Lower lobe of right lung (tissue), 2 donors: Measurements from ENCODE around the gene OR52E6. TPM values are rescaled to one million over a fixed set of nuclear protein-coding genes. Genes with fewer than 3 reads are reported as not detected.
A peak's percentile ranks its signal among the peaks of the same experiment; 100 is the strongest.

Experiments used
- ATAC-seq, 2 donors: fragments of 200-7000 bp; cut with Tn5 transposase; one replicate each; pipeline ENCODE4 v1.9.1; 2020 to 2022; ENCODE audit warnings: mild to moderate bottlenecking in 2 of 2, moderate library complexity in 2 of 2
- DNase-seq: peaks from one replicate; pipeline ENCODE4 v3.0.0-alpha.2; 2020
- H3K27ac ChIP-seq: fragments of 200-600 bp; one replicate; pipeline ENCODE4 v1.8.0; 2022
- H3K27me3 ChIP-seq: fragments of 200-600 bp; one replicate; pipeline ENCODE4 v1.8.0; 2022; ENCODE audit warnings: low read depth
- H3K36me3 ChIP-seq: fragments of 200-600 bp; one replicate; pipeline ENCODE4 v1.8.0; 2022; ENCODE audit warnings: mild to moderate bottlenecking
- H3K4me1 ChIP-seq: fragments of 200-600 bp; one replicate; pipeline ENCODE4 v1.8.0; 2022
- H3K4me3 ChIP-seq: fragments of 200-600 bp; one replicate; pipeline ENCODE4 v1.8.0; 2022; ENCODE audit warnings: mild to moderate bottlenecking
- H3K9me3 ChIP-seq: fragments of 200-600 bp; one replicate; pipeline ENCODE4 v1.8.0; 2022
- intact Hi-C: fragments of 100-400 bp; cut with DNase I; formaldehyde crosslinking; loops from one replicate; pipeline ENCODE4 v1.11.0; 2022
- long read RNA-seq: library from polyadenylated mRNA; unstranded; transcript quantifications from one replicate; pipeline ENCODE4 v2.0.0, GENCODE V29; 2021
- total RNA-seq: library from RNA; stranded (reverse); fragmentation: NEBNext Ultra II Directional; extraction: Animal tissue kit (Norgen Biotek cat#: 25700); gene quantifications from one replicate; pipeline ENCODE4 v1.2.1, GENCODE V29; 2021
- TF ChIP-seq, protein P1 (sequence below): fragments of 200-600 bp; IDR thresholded peaks from one replicate; pipeline ENCODE4 v1.8.0; 2022; ENCODE audit warnings: antibody characterized with exemption, mild to moderate bottlenecking
- donor health status: DM: no; HTN: yes; CAD: no; lungs with severe emphysema.

OR52E6 gene
- total RNA-seq: not detected
- long read RNA-seq: 0 reads

DNA sequence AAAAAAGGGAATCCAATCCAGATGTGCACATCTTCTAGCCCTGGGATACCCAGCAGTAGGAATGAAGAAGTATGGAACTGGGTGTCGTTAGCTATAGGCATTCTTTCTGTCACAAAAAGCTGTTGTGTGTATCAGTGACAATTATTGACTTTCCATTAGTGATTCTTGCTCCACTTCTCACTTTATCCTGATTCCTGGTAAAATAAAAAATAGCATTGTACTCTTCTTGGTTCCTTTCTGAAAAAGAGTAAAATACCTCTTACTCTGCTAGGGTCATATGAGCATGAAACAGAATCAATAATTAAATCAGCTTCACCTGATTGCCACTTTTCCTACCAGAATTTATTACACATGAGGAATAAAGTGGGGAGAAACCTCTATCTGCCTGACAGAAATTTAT, at the start of gene OR52E6:
OR52E6 (minus strand) TSS at position 101 of the 400 bp plus-strand sequence; CDS start at position 101, 0 bp downstream.
- Histone ChIP-seq H3K4me3 (no peak within 1 kb of the TSS), H3K36me3 (no peaks in the 10 kb centered on the region), H3K4me1 (no peaks in the 10 kb centered on the region), H3K27me3 (no peaks in the 10 kb centered on the region), H3K27ac (no peak within 1 kb of the TSS), H3K9me3 (no peaks in the 10 kb centered on the region)
- ATAC-seq (no peak), DNase-seq (no peak)
- intact Hi-C loops: no loop called here
- TF ChIP-seq, protein P1, sequence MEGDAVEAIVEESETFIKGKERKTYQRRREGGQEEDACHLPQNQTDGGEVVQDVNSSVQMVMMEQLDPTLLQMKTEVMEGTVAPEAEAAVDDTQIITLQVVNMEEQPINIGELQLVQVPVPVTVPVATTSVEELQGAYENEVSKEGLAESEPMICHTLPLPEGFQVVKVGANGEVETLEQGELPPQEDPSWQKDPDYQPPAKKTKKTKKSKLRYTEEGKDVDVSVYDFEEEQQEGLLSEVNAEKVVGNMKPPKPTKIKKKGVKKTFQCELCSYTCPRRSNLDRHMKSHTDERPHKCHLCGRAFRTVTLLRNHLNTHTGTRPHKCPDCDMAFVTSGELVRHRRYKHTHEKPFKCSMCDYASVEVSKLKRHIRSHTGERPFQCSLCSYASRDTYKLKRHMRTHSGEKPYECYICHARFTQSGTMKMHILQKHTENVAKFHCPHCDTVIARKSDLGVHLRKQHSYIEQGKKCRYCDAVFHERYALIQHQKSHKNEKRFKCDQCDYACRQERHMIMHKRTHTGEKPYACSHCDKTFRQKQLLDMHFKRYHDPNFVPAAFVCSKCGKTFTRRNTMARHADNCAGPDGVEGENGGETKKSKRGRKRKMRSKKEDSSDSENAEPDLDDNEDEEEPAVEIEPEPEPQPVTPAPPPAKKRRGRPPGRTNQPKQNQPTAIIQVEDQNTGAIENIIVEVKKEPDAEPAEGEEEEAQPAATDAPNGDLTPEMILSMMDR: no peak

DNA sequence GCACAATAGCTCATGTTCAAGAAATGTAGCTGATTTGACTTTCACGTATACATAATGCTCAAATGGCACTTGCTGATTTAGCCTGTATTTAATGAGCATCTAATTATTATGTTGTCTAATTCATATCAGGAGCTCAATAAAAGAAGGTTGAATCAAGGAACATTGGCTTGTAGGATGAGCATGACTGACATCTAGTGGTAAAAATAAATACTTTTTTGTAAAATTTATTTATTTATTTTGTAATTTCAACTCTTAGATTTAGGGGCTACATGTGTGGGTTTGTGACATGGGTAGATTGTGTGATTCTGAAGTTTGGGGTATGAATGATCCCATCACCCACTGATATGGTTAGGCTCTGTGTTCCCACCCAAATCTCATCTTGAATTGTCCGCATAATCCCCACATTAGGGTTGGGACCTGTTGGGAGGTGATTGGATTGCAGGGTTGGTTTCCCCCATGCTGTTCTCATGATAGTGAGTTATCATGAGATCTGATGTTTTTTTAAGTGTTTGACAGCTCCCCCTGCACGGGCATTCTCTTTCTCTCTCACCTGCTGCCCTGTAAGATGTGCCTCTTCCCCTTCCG, 49.6 kb upstream of the OR52E6 start:
- ATAC-seq (no peak), DNase-seq (no peak)
- H3K27ac ChIP-seq: no peak overlapping the region
- no peak overlapping the region for H3K4me3 ChIP-seq
- no peaks in the 10 kb centered on the region for H3K9me3 ChIP-seq
- no peaks in the 10 kb centered on the region for H3K4me1 ChIP-seq
- intact Hi-C loops: no loop called here
- TF ChIP-seq, protein P1: peak; percentile 27
- H3K27me3 ChIP-seq: no peaks in the 10 kb centered on the region
- no peaks in the 10 kb centered on the region for H3K36me3 ChIP-seq

DNA sequence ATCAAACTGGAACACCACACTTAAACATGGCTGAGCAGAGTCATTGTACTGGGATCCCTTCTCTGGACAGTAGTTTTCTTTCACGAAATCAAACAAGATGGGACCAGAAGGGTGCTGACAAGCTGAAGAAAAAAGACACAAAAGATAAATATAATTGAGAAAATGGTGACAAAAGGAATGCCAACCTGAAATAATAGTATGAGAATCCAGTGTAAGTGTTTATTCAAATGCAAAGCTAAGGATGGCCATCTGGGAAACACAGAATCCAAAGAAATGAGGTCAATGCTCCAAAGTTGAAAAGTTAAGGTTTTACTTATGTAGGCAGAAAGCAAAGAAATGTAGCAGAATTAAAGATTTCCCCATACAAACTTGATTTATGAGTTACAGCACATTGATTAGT, 46.0 kb upstream of the OR52E6 start:
- no peak overlapping the region for H3K27ac ChIP-seq
- H3K27me3 ChIP-seq: no peaks in the 10 kb centered on the region
- no peak overlapping the region for H3K4me3 ChIP-seq
- H3K4me1 ChIP-seq: no peaks in the 10 kb centered on the region
- H3K36me3 ChIP-seq: no peaks in the 10 kb centered on the region
- TF ChIP-seq, protein P1: no peak
- H3K9me3 ChIP-seq: no peaks in the 10 kb centered on the region
- ATAC-seq (no peak), DNase-seq (no peak)
- intact Hi-C loops: no loop called here

DNA sequence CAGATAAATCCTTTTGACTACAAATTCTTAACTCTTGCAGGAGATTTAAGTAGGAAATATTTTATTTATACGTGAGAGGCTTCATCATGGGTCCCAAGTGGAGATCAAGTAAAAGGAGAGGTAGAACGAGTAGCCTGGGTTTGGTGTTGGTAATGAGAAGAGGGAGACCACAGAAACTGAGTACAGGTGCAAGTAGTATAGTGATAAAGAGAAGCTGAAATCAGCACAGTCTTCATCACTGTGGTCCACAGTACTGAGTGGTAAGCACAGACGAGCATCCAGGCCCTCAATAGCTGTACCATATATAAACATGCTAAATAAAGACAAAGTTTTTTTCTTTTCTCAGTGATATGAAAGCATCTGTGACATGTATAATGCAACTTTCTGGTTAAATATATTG, 45.5 kb upstream of the OR52E6 start:
- H3K27ac ChIP-seq: no peak overlapping the region
- no peaks in the 10 kb centered on the region for H3K9me3 ChIP-seq
- TF ChIP-seq, protein P1: no peak
- H3K4me3 ChIP-seq: no peak overlapping the region
- intact Hi-C loops: no loop called here
- no peaks in the 10 kb centered on the region for H3K36me3 ChIP-seq
- H3K4me1 ChIP-seq: no peaks in the 10 kb centered on the region
- ATAC-seq (no peak), DNase-seq (no peak)
- H3K27me3 ChIP-seq: no peaks in the 10 kb centered on the region

DNA sequence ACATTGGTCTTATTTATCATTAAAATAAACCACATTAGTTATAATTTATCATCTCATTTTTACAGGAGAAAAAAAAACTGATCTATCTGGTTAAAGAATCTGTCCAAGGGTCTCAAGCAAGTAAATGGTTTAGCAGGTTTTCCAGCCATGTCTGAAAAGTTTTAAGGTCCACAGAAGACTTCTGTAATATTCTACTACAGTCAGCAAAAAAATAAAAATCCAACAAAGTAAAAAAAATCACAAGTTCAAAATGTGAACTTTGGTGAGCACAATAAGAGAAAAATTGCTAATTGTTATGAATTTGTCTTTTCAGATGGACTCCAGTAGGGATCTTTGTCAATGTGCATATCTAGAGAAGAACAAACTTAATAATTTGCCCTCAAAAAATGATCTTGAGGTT, 40.1 kb upstream of the OR52E6 start:
- H3K4me1 ChIP-seq: no peaks in the 10 kb centered on the region
- no peak overlapping the region for H3K27ac ChIP-seq
- no peak overlapping the region for H3K4me3 ChIP-seq
- DNase-seq (no peak), ATAC-seq (no peak)
- no peaks in the 10 kb centered on the region for H3K9me3 ChIP-seq
- TF ChIP-seq, protein P1: no peak
- intact Hi-C loops: no loop called here
- H3K36me3 ChIP-seq: no peaks in the 10 kb centered on the region
- no peaks in the 10 kb centered on the region for H3K27me3 ChIP-seq
